Psoas muscle (tissue), 8 donors: ENCODE measurements around the gene DNAAF5. TPM values are rescaled to one million over a fixed set of nuclear protein-coding genes. Genes with fewer than 3 reads are reported as not detected.

Source experiments
- ATAC-seq, 4 donors: fragments of 200-7000 bp; cut with Tn5 transposase; one replicate each; pipeline ENCODE4 v1.9.1; 2020; ENCODE audit warnings: moderate library complexity in 3 of 4, mild to moderate bottlenecking in 2 of 4
- DNase-seq, 2 donors: peaks; one replicate each; pipeline ENCODE4 v3.0.0-alpha.2; 2020
- H3K27ac ChIP-seq: fragments of 200-600 bp; one replicate; pipeline ENCODE4 v1.8.0; 2022
- H3K27me3 ChIP-seq, 3 donors: fragments of 200-600 bp in 1 of 3; one replicate each; pipeline versions ENCODE4 v1.6.1 to v1.8.0; 2013 to 2022; ENCODE audit warnings: low read length in 2 of 3, mild to moderate bottlenecking in 2 of 3, moderate library complexity in 1 of 3; ENCODE audit not compliant: insufficient read depth in 3 of 3
- H3K36me3 ChIP-seq, 2 donors: fragments of 200-600 bp in 1 of 2; one replicate each; pipeline versions ENCODE4 v1.6.1 to v1.8.0; 2013 to 2022; ENCODE audit warnings: low read depth in 1 of 2, mild to moderate bottlenecking in 1 of 2, moderate library complexity in 1 of 2; ENCODE audit not compliant: insufficient read depth in 1 of 2
- H3K4me1 ChIP-seq: fragments of 200-600 bp; one replicate; pipeline ENCODE4 v1.8.0; 2022
- H3K4me3 ChIP-seq: fragments of 200-600 bp; one replicate; pipeline ENCODE4 v1.8.0; 2022; ENCODE audit warnings: mild to moderate bottlenecking
- H3K9me3 ChIP-seq: fragments of 200-600 bp; one replicate; pipeline ENCODE4 v1.8.0; 2022
- WGBS, 3 donors: extraction: QIAGEN DNeasy Blood & Tissue Kit; methylation state at CpG; one replicate each; pipeline versions ENCODE4 v1.1.6 to v1.1.7; 2013; 5-methylcytosine and 5-hydroxymethylcytosine counted together
- intact Hi-C, 2 donors: fragments of 100-400 bp; cut with DNase I; formaldehyde crosslinking; loops; one replicate each; pipeline versions ENCODE4 v1.11.0 to v1.14.2; 2022
- polyA plus RNA-seq, 3 donors: library from polyadenylated mRNA; stranded (reverse); fragments of 200-250 nt; gene quantifications; one replicate each; pipeline ENCODE4 v1.2.3, GENCODE V29; 2013
- total RNA-seq, 4 donors: library from RNA; stranded (reverse); fragmentation: NEBNext Ultra II Directional in 2 of 4; extraction: Animal tissue kit (Norgen Biotek cat#: 25700) in 2 of 4; gene quantifications; one replicate each; pipeline versions ENCODE4 v1.2.1 to v1.2.4, GENCODE V29; 2021 to 2023
- TF ChIP-seq, protein P1 (sequence below): fragments of 200-600 bp; IDR thresholded peaks from one replicate; pipeline ENCODE4 v1.8.0; 2022; ENCODE audit warnings: antibody characterized with exemption
- donor health status: healthy with polysubstance abuse.
- donor health status: DM: no; HTN: no; CAD: no; lungs with moderate emphysema.
- donor health status: Bipolar disorder and iron deficiency.
- donor health status: healthy.
- donor health status: DM: yes; HTN: yes; CAD: no.
- donor health status: DM: no; HTN: no; CAD: no.
- donor health status: DM: no; HTN: no; CAD: no.
- donor health status: DM: yes; HTN: yes; CAD: no.

DNAAF5 gene
- total and polyA plus RNA-seq, 7 donors = 9.3 to 26.7 (median 17.8) TPM

DNA sequence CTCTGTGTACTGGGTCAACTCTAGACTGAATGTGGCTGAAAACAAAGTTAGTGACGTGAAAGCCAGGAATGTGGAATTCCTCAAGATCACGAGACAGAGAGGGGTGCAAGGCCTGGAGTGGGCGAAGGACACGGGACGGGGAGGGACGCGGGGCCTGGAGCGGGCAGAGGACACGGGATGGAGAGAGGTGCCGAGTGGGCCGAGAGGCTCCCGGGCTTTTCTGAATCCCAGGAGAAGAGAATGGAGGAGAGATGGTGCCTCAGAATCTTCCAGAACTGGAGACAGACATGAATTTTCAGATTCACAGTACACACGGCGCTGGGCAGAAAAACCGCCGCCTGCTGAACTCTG is 51.2 kb downstream of the DNAAF5 start:
- Histone ChIP-seq H3K27ac (no peak overlapping the region), H3K4me3 (no peak overlapping the region), H3K27me3 (no peaks in the 10 kb centered on the region), H3K36me3 (peaks cover 2 to 59% of the 10 kb centered on the region in 2 donors), H3K9me3 (no peaks in the 10 kb centered on the region), H3K4me1 (no peaks in the 10 kb centered on the region)
- intact Hi-C loops = no loop called here
- TF ChIP-seq, protein P1, sequence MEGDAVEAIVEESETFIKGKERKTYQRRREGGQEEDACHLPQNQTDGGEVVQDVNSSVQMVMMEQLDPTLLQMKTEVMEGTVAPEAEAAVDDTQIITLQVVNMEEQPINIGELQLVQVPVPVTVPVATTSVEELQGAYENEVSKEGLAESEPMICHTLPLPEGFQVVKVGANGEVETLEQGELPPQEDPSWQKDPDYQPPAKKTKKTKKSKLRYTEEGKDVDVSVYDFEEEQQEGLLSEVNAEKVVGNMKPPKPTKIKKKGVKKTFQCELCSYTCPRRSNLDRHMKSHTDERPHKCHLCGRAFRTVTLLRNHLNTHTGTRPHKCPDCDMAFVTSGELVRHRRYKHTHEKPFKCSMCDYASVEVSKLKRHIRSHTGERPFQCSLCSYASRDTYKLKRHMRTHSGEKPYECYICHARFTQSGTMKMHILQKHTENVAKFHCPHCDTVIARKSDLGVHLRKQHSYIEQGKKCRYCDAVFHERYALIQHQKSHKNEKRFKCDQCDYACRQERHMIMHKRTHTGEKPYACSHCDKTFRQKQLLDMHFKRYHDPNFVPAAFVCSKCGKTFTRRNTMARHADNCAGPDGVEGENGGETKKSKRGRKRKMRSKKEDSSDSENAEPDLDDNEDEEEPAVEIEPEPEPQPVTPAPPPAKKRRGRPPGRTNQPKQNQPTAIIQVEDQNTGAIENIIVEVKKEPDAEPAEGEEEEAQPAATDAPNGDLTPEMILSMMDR = no peak
- WGBS, 3 donors = 79 to 87% (median 85%) methylated on average over 16 of the region's 16 CpGs
- DNase-seq (peak in 1 of 2 donors; percentile 28), ATAC-seq (no peak)

DNA sequence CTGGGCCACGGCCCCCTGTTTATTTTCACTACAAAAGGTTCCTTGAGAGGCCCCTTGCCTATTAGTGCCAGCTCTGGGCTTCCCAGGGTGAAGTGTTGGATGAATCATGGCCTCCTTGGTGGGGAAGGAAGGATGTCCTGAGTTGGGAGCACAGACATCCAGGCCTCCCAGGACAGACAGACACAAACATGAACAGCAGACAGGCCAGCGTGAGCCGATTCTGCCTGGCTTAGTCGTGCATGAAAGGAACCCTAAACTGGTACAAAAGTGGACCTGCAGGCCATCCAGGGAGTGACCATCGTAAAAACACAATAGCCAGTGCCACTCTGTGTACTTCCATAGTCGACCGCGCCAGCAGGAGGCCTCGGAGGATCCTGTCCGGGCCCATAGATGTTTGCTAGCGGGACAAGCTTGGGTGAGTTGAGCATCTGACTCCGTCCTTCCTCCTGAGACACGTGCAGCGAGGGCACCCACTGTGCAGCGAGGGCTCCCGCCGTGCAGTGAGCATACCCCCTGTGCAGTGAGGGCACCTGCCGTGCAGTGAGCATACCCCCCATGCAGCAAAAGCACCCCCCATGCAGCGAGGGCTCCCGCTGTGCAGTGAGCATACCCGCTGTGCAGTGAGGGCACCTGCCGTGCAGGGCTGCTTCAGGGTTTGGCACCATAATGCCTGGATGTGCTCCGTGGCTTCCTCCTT is 51.9 kb downstream of the DNAAF5 start:
- intact Hi-C loops = no loop called here
- H3K27me3 ChIP-seq = no peaks in the 10 kb centered on the region
- WGBS, 3 donors = 87 to 91% (median 89%) methylated on average over 23 of the region's 23 CpGs
- TF ChIP-seq, protein P1 = no peak
- no peak overlapping the region for H3K4me3 ChIP-seq
- no peak for ATAC-seq
- peak in 1 of 2 donors; percentile 30 for DNase-seq
- no peaks in the 10 kb centered on the region for H3K4me1 ChIP-seq
- H3K27ac ChIP-seq = no peak overlapping the region
- no peaks in the 10 kb centered on the region for H3K9me3 ChIP-seq
- peaks cover 0 to 55% of the 10 kb centered on the region in 2 donors for H3K36me3 ChIP-seq

DNA sequence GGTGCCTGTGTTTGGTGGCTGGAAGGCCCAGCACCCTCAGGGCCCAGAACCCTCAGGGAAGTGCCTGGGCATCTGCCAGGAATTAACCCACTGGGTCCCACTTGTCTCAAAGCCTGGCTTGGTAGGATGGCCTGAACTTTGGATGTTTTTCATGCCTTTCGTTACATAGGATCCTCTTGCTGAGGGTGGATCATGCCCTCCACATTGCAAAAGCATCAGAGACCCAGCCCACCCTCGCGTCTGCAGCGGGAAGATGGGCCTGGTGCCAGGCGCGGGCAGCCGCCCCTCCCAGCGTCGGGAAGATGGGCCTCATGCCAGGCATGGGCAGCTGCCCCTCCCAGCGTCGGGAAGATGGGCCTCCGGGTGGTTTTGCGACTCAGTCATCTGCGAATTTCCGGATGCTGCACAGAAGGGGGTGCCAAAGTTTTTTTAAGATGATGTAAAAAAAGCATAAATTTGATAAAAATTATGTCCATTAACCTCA is 52.5 kb downstream of the DNAAF5 start:
- Histone ChIP-seq H3K27ac (no peak overlapping the region), H3K36me3 (peaks cover 0 to 57% of the 10 kb centered on the region in 2 donors), H3K4me1 (no peaks in the 10 kb centered on the region), H3K4me3 (no peak overlapping the region), H3K27me3 (no peaks in the 10 kb centered on the region), H3K9me3 (no peaks in the 10 kb centered on the region)
- ATAC-seq = no peak
- TF ChIP-seq, protein P1 = no peak
- 39 to 52% (median 43%) methylated on average over 15 of the region's 15 CpGs for WGBS, 3 donors
- DNase-seq = peak in 1 of 2 donors; percentile 33
- intact Hi-C loops = no loop called here

DNA sequence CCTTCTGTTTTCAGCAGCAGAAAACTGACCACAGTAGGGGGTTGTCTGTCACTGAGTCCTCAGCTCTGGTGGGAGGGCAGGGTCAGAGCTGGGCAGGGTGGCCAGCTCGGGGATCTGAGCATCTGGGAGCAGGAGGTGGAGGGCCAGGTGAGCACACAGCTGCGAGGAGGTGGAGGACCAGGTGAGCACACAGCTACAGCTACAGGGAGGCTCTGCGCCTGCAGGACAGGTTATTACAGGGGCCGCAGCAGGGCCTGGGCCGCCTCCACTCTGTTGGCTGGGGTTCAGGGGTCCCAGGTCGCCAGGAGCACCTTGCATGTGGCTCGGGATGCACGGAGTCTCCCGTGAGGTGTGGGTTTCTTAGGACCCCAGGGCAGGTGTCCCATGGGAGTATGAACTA is 53.0 kb downstream of the DNAAF5 start:
- TF ChIP-seq, protein P1 = no peak
- DNase-seq (peak in 1 of 2 donors; percentile 34), ATAC-seq (no peak)
- no peak overlapping the region for H3K27ac ChIP-seq
- WGBS, 3 donors = 81 to 90% (median 82%) methylated on average over 9 of the region's 9 CpGs
- no peak overlapping the region for H3K4me3 ChIP-seq
- H3K36me3 ChIP-seq = peaks cover 0 to 54% of the 10 kb centered on the region in 2 donors
- no peaks in the 10 kb centered on the region for H3K9me3 ChIP-seq
- intact Hi-C loops = no loop called here
- no peaks in the 10 kb centered on the region for H3K4me1 ChIP-seq
- H3K27me3 ChIP-seq = no peaks in the 10 kb centered on the region
